SK-N-SH treated with all-trans-retinoic acid at 6 μM for 48 hours (cell line): ENCODE measurements around the gene TJP2.

ENCODE experiments used
- ATAC-seq: fragments of 200-7000 bp; cut with Tn5 transposase; 3 replicates; pipeline ENCODE4 v1.9.1; 2020; ENCODE audit warnings: mild to moderate bottlenecking, moderate library complexity
- ARNTL ChIP-seq: fragments of 450-650 bp; formaldehyde crosslinking; IDR thresholded peaks from 2 replicates; pipeline ENCODE4 v1.5.0; 2020; ENCODE audit warnings: low read depth, mild to moderate bottlenecking, moderate library complexity, borderline replicate concordance
- BACH2 ChIP-seq: fragments of 250-450 bp; sonication (Bioruptor Pico); IDR thresholded peaks from 2 replicates; pipeline ENCODE4 v1.9.0; 2021; ENCODE audit warnings: mild to moderate bottlenecking, borderline replicate concordance
- CSDC2 ChIP-seq: fragments of 250-450 bp; sonication (Bioruptor Pico); IDR thresholded peaks from 2 replicates; pipeline ENCODE4 v1.5.0; 2020; ENCODE audit warnings: mild to moderate bottlenecking, moderate library complexity
- ESRRG ChIP-seq: fragments of 250-450 bp; sonication (Bioruptor Pico); IDR thresholded peaks from 2 replicates; pipeline ENCODE4 v1.6.1; 2021; ENCODE audit warnings: mild to moderate bottlenecking
- GLIS3 ChIP-seq: fragments of 250-450 bp; sonication (Bioruptor Pico); IDR thresholded peaks from 2 replicates; pipeline ENCODE4 v1.5.0; 2020; ENCODE audit warnings: mild to moderate bottlenecking, moderate library complexity
- ISL1 ChIP-seq: fragments of 250-450 bp; sonication (Bioruptor Pico); IDR thresholded peaks from 2 replicates; pipeline ENCODE4 v2.1.2; 2022; ENCODE audit warnings: mild to moderate bottlenecking, moderate library complexity
- OSR1 ChIP-seq: fragments of 250-450 bp; sonication (Bioruptor Pico); IDR thresholded peaks from 2 replicates; pipeline ENCODE4 v1.8.0; 2022; ENCODE audit warnings: moderate library complexity, mild to moderate bottlenecking, inconsistent platforms
- PPARA ChIP-seq: fragments of 250-450 bp; sonication (Bioruptor Pico); IDR thresholded peaks from 2 replicates; pipeline ENCODE4 v1.5.0; 2020; ENCODE audit warnings: mild to moderate bottlenecking, borderline replicate concordance
- RARB ChIP-seq: fragments of 250-450 bp; sonication (Bioruptor Pico); IDR thresholded peaks from 2 replicates; pipeline ENCODE4 v1.8.0; 2021; ENCODE audit warnings: mild to moderate bottlenecking, moderate library complexity
- SNAI2 ChIP-seq: fragments of 250-450 bp; sonication (Bioruptor Pico); IDR thresholded peaks from 2 replicates; pipeline ENCODE4 v1.5.0; 2020; ENCODE audit warnings: mild to moderate bottlenecking, moderate library complexity
- TCF4 ChIP-seq: fragments of 250-450 bp; sonication (Bioruptor Pico); IDR thresholded peaks from 2 replicates; pipeline ENCODE4 v1.8.0; 2021; ENCODE audit warnings: mild to moderate bottlenecking, moderate library complexity, borderline replicate concordance
- TOX ChIP-seq: fragments of 250-450 bp; sonication (Bioruptor Pico); IDR thresholded peaks from 2 replicates; pipeline ENCODE4 v1.8.0; 2021; ENCODE audit warnings: mild to moderate bottlenecking, moderate library complexity, borderline replicate concordance
- ZC3H10 ChIP-seq: fragments of 250-450 bp; sonication (Bioruptor Pico); IDR thresholded peaks from 2 replicates; pipeline ENCODE4 v1.5.1; 2021; ENCODE audit warnings: mild to moderate bottlenecking, moderate library complexity
- ZFP3 ChIP-seq: fragments of 250-450 bp; sonication (Bioruptor Pico); IDR thresholded peaks from 2 replicates; pipeline ENCODE4 v1.5.0; 2020; ENCODE audit warnings: mild to moderate bottlenecking, moderate library complexity
- ZFP30 ChIP-seq: fragments of 450-650 bp; formaldehyde crosslinking; IDR thresholded peaks from 2 replicates; pipeline ENCODE4 v1.5.0; 2022; ENCODE audit warnings: mild to moderate bottlenecking, moderate library complexity
- ZNF565 ChIP-seq: fragments of 450-650 bp; formaldehyde crosslinking; conservative IDR thresholded peaks from 2 replicates; pipeline ENCODE4 v1.5.0; 2020; ENCODE audit warnings: low read depth, mild to moderate bottlenecking, moderate library complexity
- ZNF70 ChIP-seq: fragments of 450-650 bp; formaldehyde crosslinking; IDR thresholded peaks from 2 replicates; pipeline ENCODE4 v1.5.0; 2020; ENCODE audit warnings: mild to moderate bottlenecking, moderate library complexity
- ZNF8 ChIP-seq: fragments of 450-650 bp; formaldehyde crosslinking; IDR thresholded peaks from 2 replicates; pipeline ENCODE4 v1.5.0; 2020; ENCODE audit warnings: mild to moderate bottlenecking, moderate library complexity
- TF ChIP-seq, protein P1 (sequence below): fragments of 250-450 bp; sonication (Bioruptor Pico); IDR thresholded peaks from 2 replicates; pipeline ENCODE4 v1.5.1; 2021; ENCODE audit warnings: mild to moderate bottlenecking, moderate library complexity
- TF ChIP-seq, protein P2 (sequence below): fragments of 250-450 bp; sonication (Bioruptor Pico); IDR thresholded peaks from 2 replicates; pipeline ENCODE4 v1.8.0; 2021; ENCODE audit warnings: low read depth, mild to moderate bottlenecking, moderate library complexity, borderline replicate concordance
- TF ChIP-seq, protein P3 (sequence below): fragments of 250-450 bp; sonication (Bioruptor Pico); IDR thresholded peaks from 2 replicates; pipeline ENCODE4 v1.5.1; 2020; ENCODE audit warnings: low read depth, mild to moderate bottlenecking, moderate library complexity
- TF ChIP-seq, protein P4 (sequence below): fragments of 250-450 bp; sonication (Bioruptor Pico); IDR thresholded peaks from 2 replicates; pipeline ENCODE4 v1.8.0; 2020; ENCODE audit warnings: mild to moderate bottlenecking, moderate library complexity, borderline replicate concordance
- TF ChIP-seq, protein P5 (sequence below): fragments of 250-450 bp; sonication (Bioruptor Pico); IDR thresholded peaks from 2 replicates; pipeline ENCODE4 v1.5.0; 2020; ENCODE audit warnings: mild to moderate bottlenecking, moderate library complexity

TJP2 gene

DNA sequence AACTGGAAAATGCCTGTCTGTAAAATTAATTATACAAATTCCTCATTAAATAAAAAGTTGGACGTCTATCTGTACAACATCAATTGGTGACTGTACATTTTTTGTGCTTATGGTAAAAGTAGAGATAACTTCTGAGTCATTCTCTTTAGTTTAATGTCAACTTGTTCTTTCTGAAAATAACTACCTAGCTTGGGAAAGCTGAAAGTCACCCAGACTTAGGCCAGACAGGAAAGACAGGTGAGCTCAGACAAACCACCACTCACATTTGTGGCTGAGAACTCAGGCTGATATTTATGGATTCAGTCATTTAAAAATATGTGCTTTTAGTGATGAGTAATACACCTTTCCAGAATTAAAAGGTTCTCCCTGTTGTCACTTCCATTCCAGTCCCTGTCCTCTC lies 119.1 kb downstream of the TJP2 start:
- peak; percentile 49 for TF ChIP-seq ISL1 (CRISPR knock-in tag)
- TF ChIP-seq, protein P1, sequence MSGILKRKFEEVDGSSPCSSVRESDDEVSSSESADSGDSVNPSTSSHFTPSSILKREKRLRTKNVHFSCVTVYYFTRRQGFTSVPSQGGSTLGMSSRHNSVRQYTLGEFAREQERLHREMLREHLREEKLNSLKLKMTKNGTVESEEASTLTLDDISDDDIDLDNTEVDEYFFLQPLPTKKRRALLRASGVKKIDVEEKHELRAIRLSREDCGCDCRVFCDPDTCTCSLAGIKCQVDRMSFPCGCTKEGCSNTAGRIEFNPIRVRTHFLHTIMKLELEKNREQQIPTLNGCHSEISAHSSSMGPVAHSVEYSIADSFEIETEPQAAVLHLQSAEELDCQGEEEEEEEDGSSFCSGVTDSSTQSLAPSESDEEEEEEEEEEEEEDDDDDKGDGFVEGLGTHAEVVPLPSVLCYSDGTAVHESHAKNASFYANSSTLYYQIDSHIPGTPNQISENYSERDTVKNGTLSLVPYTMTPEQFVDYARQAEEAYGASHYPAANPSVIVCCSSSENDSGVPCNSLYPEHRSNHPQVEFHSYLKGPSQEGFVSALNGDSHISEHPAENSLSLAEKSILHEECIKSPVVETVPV (CRISPR knock-in tag): no peak
- ATAC-seq: no peak

DNA sequence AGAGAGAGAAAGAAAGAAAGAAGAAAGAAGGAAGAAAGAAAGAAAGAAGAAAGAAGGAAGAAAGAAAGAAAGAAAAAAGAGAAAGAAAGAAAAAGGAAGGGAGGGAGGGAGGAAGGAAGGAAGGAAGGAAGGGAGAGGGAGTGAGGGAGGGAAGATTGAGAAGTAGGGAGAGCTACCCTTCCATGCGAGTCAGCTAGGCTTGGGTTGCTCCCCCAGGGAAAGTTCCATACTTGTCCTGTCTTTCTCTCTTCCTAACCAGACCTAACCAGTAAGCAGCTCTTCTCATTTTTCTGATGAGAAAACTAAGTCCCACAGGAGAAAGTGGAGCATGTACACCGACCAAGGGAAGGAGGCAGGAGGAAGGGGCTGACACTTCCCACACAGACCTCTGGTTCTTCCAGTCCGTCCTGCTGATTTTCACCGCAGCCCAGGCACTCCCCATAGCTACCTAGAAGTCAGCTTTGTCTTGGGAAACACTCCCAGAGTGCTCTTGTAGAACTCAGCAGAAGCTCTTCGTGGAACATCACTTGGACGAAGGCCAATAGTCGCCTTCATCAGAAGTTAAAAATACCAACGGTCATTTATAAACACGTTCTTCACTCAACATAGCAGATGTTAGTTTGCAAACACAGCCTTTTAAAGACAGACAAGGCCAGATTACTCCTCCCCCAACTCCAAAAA lies 121.9 kb downstream of the TJP2 start:
- TF ChIP-seq ZNF565: no peak
- no peak for TF ChIP-seq RARB
- TF ChIP-seq BACH2 (CRISPR knock-in tag): no peak
- TF ChIP-seq, protein P2, sequence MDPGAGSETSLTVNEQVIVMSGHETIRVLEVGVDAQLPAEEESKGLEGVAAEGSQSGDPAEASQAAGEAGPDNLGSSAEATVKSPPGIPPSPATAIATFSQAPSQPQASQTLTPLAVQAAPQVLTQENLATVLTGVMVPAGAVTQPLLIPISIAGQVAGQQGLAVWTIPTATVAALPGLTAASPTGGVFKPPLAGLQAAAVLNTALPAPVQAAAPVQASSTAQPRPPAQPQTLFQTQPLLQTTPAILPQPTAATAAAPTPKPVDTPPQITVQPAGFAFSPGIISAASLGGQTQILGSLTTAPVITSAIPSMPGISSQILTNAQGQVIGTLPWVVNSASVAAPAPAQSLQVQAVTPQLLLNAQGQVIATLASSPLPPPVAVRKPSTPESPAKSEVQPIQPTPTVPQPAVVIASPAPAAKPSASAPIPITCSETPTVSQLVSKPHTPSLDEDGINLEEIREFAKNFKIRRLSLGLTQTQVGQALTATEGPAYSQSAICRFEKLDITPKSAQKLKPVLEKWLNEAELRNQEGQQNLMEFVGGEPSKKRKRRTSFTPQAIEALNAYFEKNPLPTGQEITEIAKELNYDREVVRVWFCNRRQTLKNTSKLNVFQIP (CRISPR knock-in tag): no peak
- no peak for TF ChIP-seq ZNF70 (CRISPR knock-in tag)
- no peak for TF ChIP-seq TOX (CRISPR knock-in tag)
- TF ChIP-seq, protein P3, sequence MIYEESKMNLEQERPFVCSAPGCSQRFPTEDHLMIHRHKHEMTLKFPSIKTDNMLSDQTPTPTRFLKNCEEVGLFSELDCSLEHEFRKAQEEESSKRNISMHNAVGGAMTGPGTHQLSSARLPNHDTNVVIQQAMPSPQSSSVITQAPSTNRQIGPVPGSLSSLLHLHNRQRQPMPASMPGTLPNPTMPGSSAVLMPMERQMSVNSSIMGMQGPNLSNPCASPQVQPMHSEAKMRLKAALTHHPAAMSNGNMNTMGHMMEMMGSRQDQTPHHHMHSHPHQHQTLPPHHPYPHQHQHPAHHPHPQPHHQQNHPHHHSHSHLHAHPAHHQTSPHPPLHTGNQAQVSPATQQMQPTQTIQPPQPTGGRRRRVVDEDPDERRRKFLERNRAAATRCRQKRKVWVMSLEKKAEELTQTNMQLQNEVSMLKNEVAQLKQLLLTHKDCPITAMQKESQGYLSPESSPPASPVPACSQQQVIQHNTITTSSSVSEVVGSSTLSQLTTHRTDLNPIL (CRISPR knock-in tag): no peak
- no peak for TF ChIP-seq PPARA
- no peak for TF ChIP-seq TCF4
- TF ChIP-seq ARNTL (CRISPR knock-in tag): no peak
- no peak for TF ChIP-seq GLIS3 (CRISPR knock-in tag)
- no peak for TF ChIP-seq ZFP30
- no peak for TF ChIP-seq ZNF8 (CRISPR knock-in tag)
- TF ChIP-seq CSDC2: no peak
- no peak for TF ChIP-seq ZFP3 (CRISPR knock-in tag)
- TF ChIP-seq, protein P1 (CRISPR knock-in tag): no peak
- TF ChIP-seq OSR1 (CRISPR knock-in tag): no peak
- TF ChIP-seq SNAI2 (CRISPR knock-in tag): no peak
- TF ChIP-seq, all 23 proteins: peak for 0
- ATAC-seq: no peak

DNA sequence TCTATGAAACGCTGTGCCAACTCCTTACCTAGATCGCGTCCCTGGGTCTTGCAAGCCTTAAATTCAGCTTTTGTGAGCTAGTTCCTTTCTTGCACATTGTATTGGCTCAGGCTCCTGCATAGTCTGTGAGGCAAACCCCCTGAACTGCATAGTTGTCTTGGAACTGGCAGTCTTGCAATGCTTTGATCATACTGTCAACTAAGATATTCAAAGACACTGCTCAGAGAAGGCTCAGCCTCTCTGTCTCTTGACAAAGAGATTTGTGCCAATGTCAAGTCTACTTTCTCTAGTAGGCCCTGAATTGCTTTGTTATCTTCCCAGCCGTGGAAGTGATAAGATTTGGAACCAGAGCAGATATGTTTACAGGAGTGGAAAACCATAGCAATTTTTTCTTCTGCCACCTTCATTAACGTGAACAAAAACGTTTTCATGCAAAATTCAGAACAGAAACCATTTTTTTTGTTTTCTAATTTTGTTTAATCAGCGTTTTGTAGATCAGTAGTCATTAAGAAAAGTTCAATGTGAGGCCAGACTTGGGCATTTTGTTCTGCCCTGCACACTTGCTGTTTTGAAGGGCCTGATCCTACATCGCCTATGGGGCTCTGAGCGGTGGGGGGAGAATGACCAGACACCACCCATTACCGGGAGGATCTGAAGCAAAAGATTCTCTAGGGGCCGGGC lies 123.4 kb downstream of the TJP2 start:
- ATAC-seq: no peak
- TF ChIP-seq BACH2 (CRISPR knock-in tag) (no peak), ZFP3 (CRISPR knock-in tag) (no peak), TCF4 (no peak), PPARA (no peak), SNAI2 (CRISPR knock-in tag) (no peak), OSR1 (CRISPR knock-in tag) (no peak), ZNF8 (CRISPR knock-in tag) (no peak), ESRRG (CRISPR knock-in tag) (no peak), ZC3H10 (CRISPR knock-in tag) (no peak), GLIS3 (CRISPR knock-in tag) (no peak), TOX (CRISPR knock-in tag) (no peak), CSDC2 (no peak), ARNTL (CRISPR knock-in tag) (no peak), ZNF565 (no peak), ZNF70 (CRISPR knock-in tag) (no peak), RARB (no peak)
- TF ChIP-seq, protein P2 (CRISPR knock-in tag): no peak
- TF ChIP-seq, protein P4, sequence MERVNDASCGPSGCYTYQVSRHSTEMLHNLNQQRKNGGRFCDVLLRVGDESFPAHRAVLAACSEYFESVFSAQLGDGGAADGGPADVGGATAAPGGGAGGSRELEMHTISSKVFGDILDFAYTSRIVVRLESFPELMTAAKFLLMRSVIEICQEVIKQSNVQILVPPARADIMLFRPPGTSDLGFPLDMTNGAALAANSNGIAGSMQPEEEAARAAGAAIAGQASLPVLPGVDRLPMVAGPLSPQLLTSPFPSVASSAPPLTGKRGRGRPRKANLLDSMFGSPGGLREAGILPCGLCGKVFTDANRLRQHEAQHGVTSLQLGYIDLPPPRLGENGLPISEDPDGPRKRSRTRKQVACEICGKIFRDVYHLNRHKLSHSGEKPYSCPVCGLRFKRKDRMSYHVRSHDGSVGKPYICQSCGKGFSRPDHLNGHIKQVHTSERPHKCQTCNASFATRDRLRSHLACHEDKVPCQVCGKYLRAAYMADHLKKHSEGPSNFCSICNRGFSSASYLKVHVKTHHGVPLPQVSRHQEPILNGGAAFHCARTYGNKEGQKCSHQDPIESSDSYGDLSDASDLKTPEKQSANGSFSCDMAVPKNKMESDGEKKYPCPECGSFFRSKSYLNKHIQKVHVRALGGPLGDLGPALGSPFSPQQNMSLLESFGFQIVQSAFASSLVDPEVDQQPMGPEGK (CRISPR knock-in tag): no peak
- TF ChIP-seq, protein P5, sequence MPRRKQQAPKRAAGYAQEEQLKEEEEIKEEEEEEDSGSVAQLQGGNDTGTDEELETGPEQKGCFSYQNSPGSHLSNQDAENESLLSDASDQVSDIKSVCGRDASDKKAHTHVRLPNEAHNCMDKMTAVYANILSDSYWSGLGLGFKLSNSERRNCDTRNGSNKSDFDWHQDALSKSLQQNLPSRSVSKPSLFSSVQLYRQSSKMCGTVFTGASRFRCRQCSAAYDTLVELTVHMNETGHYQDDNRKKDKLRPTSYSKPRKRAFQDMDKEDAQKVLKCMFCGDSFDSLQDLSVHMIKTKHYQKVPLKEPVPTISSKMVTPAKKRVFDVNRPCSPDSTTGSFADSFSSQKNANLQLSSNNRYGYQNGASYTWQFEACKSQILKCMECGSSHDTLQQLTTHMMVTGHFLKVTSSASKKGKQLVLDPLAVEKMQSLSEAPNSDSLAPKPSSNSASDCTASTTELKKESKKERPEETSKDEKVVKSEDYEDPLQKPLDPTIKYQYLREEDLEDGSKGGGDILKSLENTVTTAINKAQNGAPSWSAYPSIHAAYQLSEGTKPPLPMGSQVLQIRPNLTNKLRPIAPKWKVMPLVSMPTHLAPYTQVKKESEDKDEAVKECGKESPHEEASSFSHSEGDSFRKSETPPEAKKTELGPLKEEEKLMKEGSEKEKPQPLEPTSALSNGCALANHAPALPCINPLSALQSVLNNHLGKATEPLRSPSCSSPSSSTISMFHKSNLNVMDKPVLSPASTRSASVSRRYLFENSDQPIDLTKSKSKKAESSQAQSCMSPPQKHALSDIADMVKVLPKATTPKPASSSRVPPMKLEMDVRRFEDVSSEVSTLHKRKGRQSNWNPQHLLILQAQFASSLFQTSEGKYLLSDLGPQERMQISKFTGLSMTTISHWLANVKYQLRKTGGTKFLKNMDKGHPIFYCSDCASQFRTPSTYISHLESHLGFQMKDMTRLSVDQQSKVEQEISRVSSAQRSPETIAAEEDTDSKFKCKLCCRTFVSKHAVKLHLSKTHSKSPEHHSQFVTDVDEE (CRISPR knock-in tag): no peak
